Endodermal cell (in vitro differentiated cells): ENCODE data around the gene KCNT2. TPM values are rescaled to one million over a fixed set of nuclear protein-coding genes. Genes with fewer than 3 reads are reported as not detected.

Experiments
- DNase-seq: peaks from one replicate; pipeline ENCODE4 v3.0.0-alpha.2; 2017
- H3K27ac ChIP-seq: 2 replicates; pipeline ENCODE4 v1.5.1; 2013; ENCODE audit warnings: mild to moderate bottlenecking, low read depth, low read length, moderate library complexity
- H3K27me3 ChIP-seq: 2 replicates; pipeline ENCODE4 v1.6.1; 2013; ENCODE audit warnings: mild to moderate bottlenecking, low read length, moderate library complexity; ENCODE audit not compliant: insufficient read depth, control insufficient read depth, poor library complexity, severe bottlenecking
- H3K36me3 ChIP-seq: 2 replicates; pipeline ENCODE4 v1.7.0; 2013; ENCODE audit warnings: mild to moderate bottlenecking, low read length, moderate library complexity; ENCODE audit not compliant: control insufficient read depth, insufficient read depth
- H3K4me1 ChIP-seq: one replicate; pipeline ENCODE4 v1.7.0; 2013; ENCODE audit warnings: low read length; ENCODE audit not compliant: control insufficient read depth, insufficient read depth
- H3K4me3 ChIP-seq: 2 replicates; pipeline ENCODE4 v1.5.1; 2013; ENCODE audit warnings: mild to moderate bottlenecking, low read length, moderate library complexity
- H3K9ac ChIP-seq: 2 replicates; pipeline ENCODE4 v1.6.1; 2013; ENCODE audit warnings: mild to moderate bottlenecking, low read length, moderate library complexity; ENCODE audit not compliant: poor library complexity, severe bottlenecking; ENCODE audit errors: extremely low read depth
- H3K9me3 ChIP-seq: 2 replicates; pipeline ENCODE4 v1.6.1; 2013; ENCODE audit warnings: mild to moderate bottlenecking, low read length, moderate library complexity; ENCODE audit not compliant: control insufficient read depth
- H3K27ac Mint-ChIP-seq: 2 replicates; pipeline ENCODE4 v1.8.0; 2020; ENCODE audit warnings: mixed read lengths
- H3K27me3 Mint-ChIP-seq: 2 replicates; pipeline ENCODE4 v1.8.0; 2021; ENCODE audit warnings: mild to moderate bottlenecking, mixed read lengths; ENCODE audit not compliant: insufficient read depth
- H3K36me3 Mint-ChIP-seq: 2 replicates; pipeline ENCODE4 v1.8.0; 2020; ENCODE audit warnings: low read depth, mixed read lengths
- H3K4me1 Mint-ChIP-seq: 2 replicates; pipeline ENCODE4 v1.8.0; 2020; ENCODE audit warnings: mixed read lengths
- H3K4me3 Mint-ChIP-seq: 2 replicates; pipeline ENCODE4 v1.8.0; 2020; ENCODE audit warnings: mild to moderate bottlenecking, moderate library complexity, mixed read lengths
- H3K9me3 Mint-ChIP-seq: 2 replicates; pipeline ENCODE4 v1.8.0; 2020; ENCODE audit warnings: mild to moderate bottlenecking, mixed read lengths
- CTCF ChIP-seq: fragments of 200-600 bp; sonication (generic); conservative IDR thresholded peaks from 2 replicates; pipeline ENCODE4 v1.5.0; 2021; ENCODE audit warnings: antibody characterized with exemption, mild to moderate bottlenecking
- WGBS, 2 experiments: methylation state at CpG; one replicate each; pipeline versions ENCODE4 v1.1.5 to v1.1.7; 2013; ENCODE audit warnings: missing lambda C conversion rate in 2 of 2, mixed read lengths in 1 of 2; ENCODE audit not compliant: insufficient coverage in 1 of 2, insufficient read length in 1 of 2; 5-methylcytosine and 5-hydroxymethylcytosine counted together
- total RNA-seq, 2 donors: library from RNA; stranded (reverse); fragmentation: NEBNext Ultra II Directional in 1 of 2; extraction: Animal tissue kit (Norgen Biotek cat#: 25700) in 1 of 2; gene quantifications; 2 replicates in 1 of 2; 3 replicates in 1 of 2; pipeline ENCODE4 v1.2.1, GENCODE V29; 2021

Gene KCNT2
- total RNA-seq, 2 donors from 2014 or later, result 9.1 to 12.1 TPM

DNA sequence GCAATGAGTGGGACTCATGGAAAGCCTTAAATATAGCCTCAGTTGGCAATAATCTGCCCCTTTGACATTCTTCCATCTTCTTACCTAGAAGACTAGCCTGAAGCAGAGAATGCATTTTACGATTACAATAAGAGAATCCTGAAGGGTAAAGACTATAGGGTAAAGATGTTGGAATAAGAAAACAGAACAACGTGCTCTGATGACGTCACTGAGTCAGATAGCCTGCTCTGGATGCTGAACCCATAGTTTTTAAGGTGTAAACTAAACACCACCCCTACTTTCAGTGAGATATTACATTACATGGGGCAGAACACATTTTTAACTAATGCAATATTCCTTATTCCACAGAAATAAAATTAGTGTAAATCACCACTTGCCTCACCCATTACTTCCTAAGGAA lies 240.4 kb downstream of the KCNT2 start:
- no peak for TF ChIP-seq CTCF
- WGBS, 2 experiments, result 93 to 94% methylated on average over 2 to 3 of the region's 3 CpGs
- no peak overlapping the region for H3K27ac ChIP-seq
- H3K4me1 Mint-ChIP-seq, result peaks cover 6% of the 10 kb centered on the region
- DNase-seq, result no peak
- no peaks in the 10 kb centered on the region for H3K27me3 ChIP-seq
- H3K36me3 ChIP-seq, result no peaks in the 10 kb centered on the region
- H3K36me3 Mint-ChIP-seq, result peaks cover 7% of the 10 kb centered on the region
- H3K4me3 Mint-ChIP-seq, result no peak overlapping the region
- H3K9me3 Mint-ChIP-seq, result no peaks in the 10 kb centered on the region
- no peaks in the 10 kb centered on the region for H3K4me1 ChIP-seq
- H3K4me3 ChIP-seq, result no peak overlapping the region
- no peak overlapping the region for H3K27ac Mint-ChIP-seq
- no peaks in the 10 kb centered on the region for H3K27me3 Mint-ChIP-seq
- no peak overlapping the region for H3K9ac ChIP-seq
- no peaks in the 10 kb centered on the region for H3K9me3 ChIP-seq

DNA sequence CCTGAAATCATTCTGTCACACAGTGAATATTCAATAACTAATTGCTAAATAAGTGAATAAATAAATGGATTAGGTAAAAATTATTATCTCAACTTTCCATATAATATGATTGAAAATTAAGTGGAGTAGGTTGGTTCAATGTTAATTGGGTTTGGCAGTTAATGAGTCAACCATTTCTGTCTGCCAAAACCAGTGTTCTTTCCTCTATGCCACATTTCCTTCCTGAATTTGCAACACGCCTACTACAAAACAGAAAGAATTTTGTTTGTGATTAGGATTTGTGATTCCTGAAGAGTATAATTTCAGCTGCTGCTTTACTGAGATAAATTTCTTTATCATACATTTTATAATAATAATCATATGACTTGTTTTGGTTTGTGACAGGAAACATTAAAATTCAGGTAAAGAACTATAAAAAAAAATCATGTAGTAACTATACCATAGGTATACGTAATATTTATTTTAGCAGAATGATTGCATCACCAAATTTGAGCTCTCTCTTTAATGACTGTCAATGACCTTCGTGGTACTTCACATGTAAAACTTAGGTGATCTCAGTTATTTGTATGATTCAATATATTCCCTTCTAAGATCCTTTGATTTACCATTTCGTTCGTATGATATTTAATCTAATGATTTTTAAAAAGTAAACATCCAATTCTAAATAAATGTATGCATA lies 241.3 kb downstream of the KCNT2 start:
- no peak for TF ChIP-seq CTCF
- no peak overlapping the region for H3K9ac ChIP-seq
- 100% methylated on average over 2 of the region's 5 CpGs; no CpG with 5 or more reads in 1 of the 2 experiments for WGBS, 2 experiments
- no peak overlapping the region for H3K27ac ChIP-seq
- Mint-ChIP-seq H3K27ac (no peak overlapping the region), H3K4me3 (no peak overlapping the region), H3K36me3 (peaks cover 7% of the 10 kb centered on the region), H3K4me1 (peaks cover 12% of the 10 kb centered on the region), H3K9me3 (no peaks in the 10 kb centered on the region), H3K27me3 (no peaks in the 10 kb centered on the region)
- no peaks in the 10 kb centered on the region for H3K4me1 ChIP-seq
- no peaks in the 10 kb centered on the region for H3K36me3 ChIP-seq
- H3K27me3 ChIP-seq, result no peaks in the 10 kb centered on the region
- no peak for DNase-seq
- H3K4me3 ChIP-seq, result no peak overlapping the region
- no peaks in the 10 kb centered on the region for H3K9me3 ChIP-seq

- no peak for TF ChIP-seq CTCF
- H3K36me3 ChIP-seq, result no peaks in the 10 kb centered on the region
- DNase-seq, result no peak
- H3K4me3 ChIP-seq, result no peak overlapping the region
- Mint-ChIP-seq H3K27ac (no peak overlapping the region), H3K4me1 (peaks cover 8% of the 10 kb centered on the region), H3K27me3 (no peaks in the 10 kb centered on the region), H3K36me3 (no peaks in the 10 kb centered on the region), H3K9me3 (no peaks in the 10 kb centered on the region), H3K4me3 (no peak overlapping the region)
- no peak overlapping the region for H3K9ac ChIP-seq
- H3K27me3 ChIP-seq, result no peaks in the 10 kb centered on the region
- no peaks in the 10 kb centered on the region for H3K9me3 ChIP-seq
- H3K4me1 ChIP-seq, result no peaks in the 10 kb centered on the region
- 83 to 96% methylated on average over 2 to 4 of the region's 5 CpGs for WGBS, 2 experiments
- H3K27ac ChIP-seq, result no peak overlapping the region
These were observed 247.0 kb downstream of the KCNT2 start for GRCh38 chr1:196361112-196361714.
